Gastroesophageal sphincter (tissue), 4 donors: ENCODE results near the gene PXK. TPM values are rescaled to one million over a fixed set of nuclear protein-coding genes. Genes with fewer than 3 reads are reported as not detected.

Experiments
- ATAC-seq: fragments of 150-250 bp; one replicate; pipeline ENCODE4 v1.9.1; 2016; ENCODE audit warnings: mild to moderate bottlenecking, moderate library complexity
- H3K27ac ChIP-seq, 4 donors: fragments of 200-600 bp; sonication (generic) in 3 of 4; 1 replicate in 3 of 4; 2 replicates in 1 of 4; pipeline ENCODE4 v1.5.1; 2016 to 2019
- H3K27me3 ChIP-seq: fragments of 200-600 bp; sonication (generic); one replicate; pipeline ENCODE4 v1.5.1; 2019
- H3K36me3 ChIP-seq, 2 donors: fragments of 200-600 bp; sonication (generic); one replicate each; pipeline ENCODE4 v1.5.1; 2019; ENCODE audit warnings: control low read depth in 1 of 2
- H3K4me1 ChIP-seq, 3 donors: fragments of 200-600 bp; sonication (generic); 1 replicate in 2 of 3; 2 replicates in 1 of 3; pipeline ENCODE4 v1.5.1; 2016 to 2019; ENCODE audit warnings: control low read depth in 2 of 3
- H3K4me3 ChIP-seq, 2 donors: fragments of 200-600 bp; sonication (generic); one replicate each; pipeline ENCODE4 v1.5.1; 2019; ENCODE audit warnings: mild to moderate bottlenecking in 1 of 2, moderate library complexity in 1 of 2
- H3K9me3 ChIP-seq, 3 donors: fragments of 200-600 bp; sonication (generic); one replicate each; pipeline ENCODE4 v1.5.1; 2017 to 2019; ENCODE audit warnings: control low read depth in 2 of 3
- CTCF ChIP-seq, 4 experiments: fragments of 200-600 bp in 2 of 4; fragments of 450-650 bp in 2 of 4; sonication (generic) in 1 of 4; IDR thresholded peaks; one replicate each; pipeline ENCODE4 v1.5.1; 2017 to 2019; ENCODE audit warnings: antibody characterized with exemption in 4 of 4, mild to moderate bottlenecking in 2 of 4, moderate library complexity in 2 of 4
- EP300 ChIP-seq: sonication (generic); formaldehyde crosslinking; IDR thresholded peaks from one replicate; pipeline ENCODE4 v1.6.1; 2017; ENCODE audit warnings: antibody characterized with exemption, mild to moderate bottlenecking
- POLR2A ChIP-seq, 2 donors: fragments of 450-650 bp; IDR thresholded peaks; one replicate each; pipeline ENCODE4 v1.6.1; 2017; ENCODE audit warnings: antibody characterized with exemption in 2 of 2, mild to moderate bottlenecking in 2 of 2, moderate library complexity in 1 of 2
- POLR2AphosphoS5 ChIP-seq: sonication (generic); formaldehyde crosslinking; IDR thresholded peaks from one replicate; pipeline ENCODE4 v1.6.1; 2017; ENCODE audit warnings: antibody characterized with exemption
- WGBS, 2 donors: methylation state at CpG; one replicate each; pipeline ENCODE4 v1.1.5; 2018; ENCODE audit warnings: low coverage in 1 of 2; 5-methylcytosine and 5-hydroxymethylcytosine counted together
- total RNA-seq, 4 donors: library from RNA; depleted of rRNA; stranded (reverse); fragments of >200 nt; gene quantifications; one replicate each; pipeline ENCODE4 v1.1.0, GENCODE V29; 2016

The PXK gene
- total RNA-seq, 4 donors from 2014 or later = 29.3 to 41.0 (median 34.4) TPM

- Histone ChIP-seq H3K27me3 (no peaks in the 10 kb centered on the region), H3K27ac (no peak overlapping the region), H3K9me3 (no peaks in the 10 kb centered on the region), H3K36me3 (peaks cover 0 to 51% of the 10 kb centered on the region in 2 donors), H3K4me1 (peaks cover 0 to 41% (median under 1%) of the 10 kb centered on the region in 3 donors), H3K4me3 (no peak overlapping the region)
- no peak for TF ChIP-seq EP300
- TF ChIP-seq POLR2A (IDR thresholded peaks at IDR 0.05) = no peak
- TF ChIP-seq CTCF (IDR thresholded peaks at IDR 0.05) = no peak
- TF ChIP-seq POLR2AphosphoS5 = no peak
- no peak for ATAC-seq
These were observed 61.6 kb downstream of the PXK start for GRCh38 chr3:58394339-58394738.

- WGBS, 2 donors = 57 to 87% methylated on average over 6 to 9 of the region's 9 CpGs
- H3K27me3 ChIP-seq = no peaks in the 10 kb centered on the region
- H3K36me3 ChIP-seq = peaks cover 0 to 90% of the 10 kb centered on the region in 2 donors
- no peak for ATAC-seq
- no peak overlapping the region for H3K27ac ChIP-seq
- H3K4me1 ChIP-seq = peaks cover 0 to 10% (median 0%) of the 10 kb centered on the region in 3 donors
- no peaks in the 10 kb centered on the region for H3K9me3 ChIP-seq
- no peak overlapping the region for H3K4me3 ChIP-seq
- TF ChIP-seq CTCF (IDR thresholded peaks at IDR 0.05) (no peak), POLR2AphosphoS5 (no peak), EP300 (no peak), POLR2A (IDR thresholded peaks at IDR 0.05) (no peak)
These were observed 66.1 kb downstream of the PXK start for GRCh38 chr3:58398669-58399333.

- Histone ChIP-seq H3K4me3 (no peak overlapping the region), H3K27ac (no peak overlapping the region), H3K27me3 (no peaks in the 10 kb centered on the region), H3K4me1 (no peaks in the 10 kb centered on the region), H3K9me3 (no peaks in the 10 kb centered on the region), H3K36me3 (peaks cover 0 to 91% of the 10 kb centered on the region in 2 donors)
- TF ChIP-seq POLR2AphosphoS5 (no peak), EP300 (no peak), CTCF (IDR thresholded peaks at IDR 0.05) (no peak), POLR2A (IDR thresholded peaks at IDR 0.05) (no peak)
- ATAC-seq = no peak
- WGBS, 2 donors = 82 to 88% methylated on average over 6 of the region's 6 CpGs
These were observed 70.9 kb downstream of the PXK start for GRCh38 chr3:58403513-58404109.

- Histone ChIP-seq H3K36me3 (peaks cover 0 to 91% of the 10 kb centered on the region in 2 donors), H3K27me3 (no peaks in the 10 kb centered on the region), H3K4me3 (no peak overlapping the region), H3K4me1 (no peaks in the 10 kb centered on the region), H3K9me3 (no peaks in the 10 kb centered on the region), H3K27ac (no peak overlapping the region)
- 53 to 89% methylated on average over 2 to 3 of the region's 4 CpGs for WGBS, 2 donors
- peak; percentile 32 for ATAC-seq
- no peak for TF ChIP-seq CTCF (IDR thresholded peaks at IDR 0.05)
- TF ChIP-seq POLR2AphosphoS5 = no peak
- no peak for TF ChIP-seq EP300
- no peak for TF ChIP-seq POLR2A (IDR thresholded peaks at IDR 0.05)
These were observed 71.7 kb downstream of the PXK start for GRCh38 chr3:58404396-58404795.

- no peaks in the 10 kb centered on the region for H3K27me3 ChIP-seq
- peaks cover 0 to 94% of the 10 kb centered on the region in 2 donors for H3K36me3 ChIP-seq
- no peak for ATAC-seq
- WGBS, 2 donors = 64 to 95% methylated on average over 2 of the region's 5 CpGs
- no peak overlapping the region for H3K4me3 ChIP-seq
- peaks cover 0 to 2% (median 0%) of the 10 kb centered on the region in 3 donors for H3K4me1 ChIP-seq
- H3K9me3 ChIP-seq = no peaks in the 10 kb centered on the region
- TF ChIP-seq CTCF (IDR thresholded peaks at IDR 0.05) (no peak), EP300 (no peak), POLR2A (IDR thresholded peaks at IDR 0.05) (no peak)
- H3K27ac ChIP-seq = no peak overlapping the region
These were observed 76.2 kb downstream of the PXK start for GRCh38 chr3:58408906-58409305.
